Smooth muscle cell (in vitro differentiated cells): ENCODE measurements around the gene NDFIP2. TPM values are rescaled to one million over a fixed set of nuclear protein-coding genes. Genes with fewer than 3 reads are reported as not detected.

Source experiments
- DNase-seq: peaks from one replicate; lab custom pipeline; 2025; ENCODE audit not compliant: unreplicated experiment; lab: John Stamatoyannopoulos, UW
- H2AFZ ChIP-seq: fragments of 200-600 bp; sonication (generic); 2 replicates; pipeline ENCODE4 v1.6.0; 2016; ENCODE audit warnings: antibody characterized with exemption, low read depth, mild to moderate bottlenecking
- H3F3A ChIP-seq: fragments of 200-600 bp; sonication (generic); 2 replicates; pipeline ENCODE4 v1.6.0; 2017; ENCODE audit warnings: antibody characterized with exemption, low read depth
- H3K27ac ChIP-seq: fragments of 200-600 bp; sonication (generic); 2 replicates; pipeline ENCODE4 v1.5.1; 2016; ENCODE audit warnings: low read depth, mild to moderate bottlenecking
- H3K27me3 ChIP-seq: fragments of 200-600 bp; sonication (generic); 2 replicates; pipeline ENCODE4 v1.6.1; 2016; ENCODE audit warnings: low read depth, mild to moderate bottlenecking
- H3K36me3 ChIP-seq: fragments of 200-600 bp; sonication (generic); 2 replicates; pipeline ENCODE4 v1.5.1; 2016; ENCODE audit warnings: low read depth
- H3K4me1 ChIP-seq: fragments of 200-600 bp; sonication (generic); 2 replicates; pipeline ENCODE4 v1.5.1; 2016; ENCODE audit warnings: low read depth
- H3K4me2 ChIP-seq: fragments of 200-600 bp; sonication (generic); 2 replicates; pipeline ENCODE4 v1.6.0; 2016; ENCODE audit warnings: mild to moderate bottlenecking
- H3K4me3 ChIP-seq: fragments of 200-600 bp; sonication (generic); 2 replicates; pipeline ENCODE4 v1.5.1; 2016; ENCODE audit warnings: mild to moderate bottlenecking
- H3K79me2 ChIP-seq: fragments of 200-600 bp; sonication (generic); 2 replicates; pipeline ENCODE4 v1.6.0; 2016; ENCODE audit warnings: low read depth, mild to moderate bottlenecking
- H3K9ac ChIP-seq: fragments of 200-600 bp; sonication (generic); 2 replicates; pipeline ENCODE4 v1.6.0; 2016; ENCODE audit warnings: low read depth
- H3K9me3 ChIP-seq: fragments of 200-600 bp; sonication (generic); replicated peaks from 2 replicates; pipeline ENCODE4 v1.5.1; 2016; ENCODE audit warnings: low read depth
- H4K20me1 ChIP-seq: fragments of 200-600 bp; sonication (generic); 2 replicates; pipeline ENCODE4 v1.6.0; 2016; ENCODE audit warnings: low read depth
- CTCF ChIP-seq: fragments of 200-600 bp; sonication (generic); IDR thresholded peaks from 2 replicates; pipeline ENCODE4 v1.5.1; 2017; ENCODE audit warnings: borderline replicate concordance, mild to moderate bottlenecking, antibody characterized with exemption; ENCODE audit not compliant: insufficient read depth, poor library complexity, severe bottlenecking
- WGBS: methylation state at CpG from one replicate; pipeline ENCODE4 v1.1.7; 2016; ENCODE audit warnings: low lambda C conversion rate; 5-methylcytosine and 5-hydroxymethylcytosine counted together
- polyA plus RNA-seq: library from polyadenylated mRNA; unstranded; fragments of >200 nt; fragmentation: Nextera tagmentation; extraction: Ambion mirVana; gene quantifications from 2 replicates; pipeline ENCODE4 v1.2.1, GENCODE V29; 2016
- total RNA-seq: library from RNA; depleted of rRNA; stranded (reverse); fragments of >200 nt; gene quantifications from 2 replicates; pipeline ENCODE4 v1.2.3, GENCODE V29; 2014

The NDFIP2 gene
- total and polyA plus RNA-seq, 2 experiments from 2014 or later = 34.0 to 75.6 TPM

- no peak overlapping the region for H3K4me3 ChIP-seq
- no peaks in the 10 kb centered on the region for H3K4me1 ChIP-seq
- H3F3A ChIP-seq = no peaks in the 10 kb centered on the region
- no peak for DNase-seq
- peaks cover 95% of the 10 kb centered on the region for H4K20me1 ChIP-seq
- H3K36me3 ChIP-seq = no peaks in the 10 kb centered on the region
- H3K27ac ChIP-seq = no peak overlapping the region
- H3K79me2 ChIP-seq = peaks cover 92% of the 10 kb centered on the region
- no peaks in the 10 kb centered on the region for H3K27me3 ChIP-seq
- H3K9me3 ChIP-seq = no peaks in the 10 kb centered on the region
- H3K9ac ChIP-seq = no peak overlapping the region
- no peak for TF ChIP-seq CTCF
- no peak overlapping the region for H3K4me2 ChIP-seq
- no peak overlapping the region for H2AFZ ChIP-seq
These were observed 22.6 kb downstream of the NDFIP2 start for GRCh38 chr13:79503473-79504017.

GRCh38 chr13:79508224-79508961 is 27.4 kb downstream of the NDFIP2 start:
- no peak overlapping the region for H3K4me2 ChIP-seq
- WGBS = 91% methylated on average over 6 of the region's 6 CpGs
- H3K4me1 ChIP-seq = no peaks in the 10 kb centered on the region
- no peaks in the 10 kb centered on the region for H3F3A ChIP-seq
- H3K27me3 ChIP-seq = no peaks in the 10 kb centered on the region
- no peak for DNase-seq
- no peak overlapping the region for H3K9ac ChIP-seq
- H3K4me3 ChIP-seq = no peak overlapping the region
- no peak for TF ChIP-seq CTCF
- H3K27ac ChIP-seq = no peak overlapping the region
- no peak overlapping the region for H2AFZ ChIP-seq
- H3K36me3 ChIP-seq = no peaks in the 10 kb centered on the region
- H3K9me3 ChIP-seq = no peaks in the 10 kb centered on the region
- H3K79me2 ChIP-seq = peaks cover 95% of the 10 kb centered on the region
- H4K20me1 ChIP-seq = peaks cover 96% of the 10 kb centered on the region

- DNase-seq = no peak
- Histone ChIP-seq H3K27me3 (no peaks in the 10 kb centered on the region), H3K4me3 (no peak overlapping the region), H3K4me2 (no peak overlapping the region), H3K36me3 (no peaks in the 10 kb centered on the region), H3K9ac (no peak overlapping the region), H3K79me2 (peaks cover 92% of the 10 kb centered on the region), H3K9me3 (no peaks in the 10 kb centered on the region), H4K20me1 (peaks cover 96% of the 10 kb centered on the region), H3F3A (no peaks in the 10 kb centered on the region), H3K4me1 (no peaks in the 10 kb centered on the region), H3K27ac (no peak overlapping the region), H2AFZ (no peak overlapping the region)
- no peak for TF ChIP-seq CTCF
- whole genome bisulfite sequencing = 99% methylated on average over 2 of the region's 2 CpGs
These were observed 30.7 kb downstream of the NDFIP2 start for GRCh38 chr13:79511611-79512010.

GRCh38 chr13:79512950-79513349 is 32.0 kb downstream of the NDFIP2 start:
- TF ChIP-seq CTCF = no peak
- Histone ChIP-seq H3K36me3 (no peaks in the 10 kb centered on the region), H3K79me2 (peaks cover 96% of the 10 kb centered on the region), H4K20me1 (peaks cover 99% of the 10 kb centered on the region), H3K27ac (no peak overlapping the region), H3K4me1 (no peaks in the 10 kb centered on the region), H2AFZ (no peak overlapping the region), H3K9ac (no peak overlapping the region), H3F3A (no peaks in the 10 kb centered on the region), H3K27me3 (no peaks in the 10 kb centered on the region), H3K9me3 (no peaks in the 10 kb centered on the region), H3K4me2 (no peak overlapping the region), H3K4me3 (no peak overlapping the region)
- no peak for DNase-seq
